Measurements from ENCODE around the gene TOP3B.

GRCh38 chr22:21949569-21949918, 33.0 kb downstream of the TOP3B start:
- no peak for TF ChIP-seq TSHZ2 (CRISPR knock-in tag; IDR thresholded peaks at IDR 0.05)
- no peak for TF ChIP-seq BACH2 (CRISPR knock-in tag; IDR thresholded peaks at IDR 0.05; ENCODE audit: borderline replicate concordance)
- no peak for TF ChIP-seq ZFP3 (CRISPR knock-in tag; IDR thresholded peaks at IDR 0.05)
- no peak for TF ChIP-seq ARNTL (CRISPR knock-in tag; IDR thresholded peaks at IDR 0.05; ENCODE audit: borderline replicate concordance, low read depth)

All from SK-N-SH treated with all-trans-retinoic acid at 6 μM for 48 hours (cell line).